Fibroblast of mammary gland (primary cell): ENCODE results near the gene ZDHHC13.

Source experiments
- DNase-seq: peaks from one replicate; pipeline ENCODE4 v3.0.0-alpha.2; 2010; ENCODE audit warnings: low read depth
- H3K4me3 ChIP-seq: 2 replicates; pipeline ENCODE4 v1.5.1; 2011; ENCODE audit warnings: low read depth, mild to moderate bottlenecking, low read length, moderate library complexity; ENCODE audit not compliant: control insufficient read depth
- TF ChIP-seq, protein P1 (sequence below): conservative IDR thresholded peaks from 2 replicates; pipeline ENCODE4 v1.5.1; 2011; ENCODE audit warnings: low read depth, low read length, inconsistent platforms; ENCODE audit not compliant: control insufficient read depth, insufficient read depth

ZDHHC13 gene

DNA sequence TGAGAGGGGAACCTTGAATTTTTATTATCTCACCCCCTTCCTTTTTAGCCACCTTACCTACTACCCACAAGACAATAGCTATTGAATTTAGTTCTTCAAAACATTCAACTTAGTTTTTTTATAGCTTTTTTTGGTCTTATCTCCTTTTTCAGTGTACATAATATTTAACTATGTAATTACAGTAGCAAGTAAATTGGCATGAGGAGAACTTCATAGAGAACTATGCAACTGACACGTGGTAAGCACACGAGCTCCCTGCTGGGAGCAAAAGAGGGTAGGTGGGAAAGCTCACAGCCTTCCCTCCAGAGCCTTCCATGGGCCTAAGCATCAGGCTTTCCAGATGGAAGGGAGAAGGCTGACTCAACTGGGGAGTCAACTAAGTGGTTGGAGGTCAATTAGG, 22.1 kb upstream of the ZDHHC13 start:
- TF ChIP-seq, protein P1, sequence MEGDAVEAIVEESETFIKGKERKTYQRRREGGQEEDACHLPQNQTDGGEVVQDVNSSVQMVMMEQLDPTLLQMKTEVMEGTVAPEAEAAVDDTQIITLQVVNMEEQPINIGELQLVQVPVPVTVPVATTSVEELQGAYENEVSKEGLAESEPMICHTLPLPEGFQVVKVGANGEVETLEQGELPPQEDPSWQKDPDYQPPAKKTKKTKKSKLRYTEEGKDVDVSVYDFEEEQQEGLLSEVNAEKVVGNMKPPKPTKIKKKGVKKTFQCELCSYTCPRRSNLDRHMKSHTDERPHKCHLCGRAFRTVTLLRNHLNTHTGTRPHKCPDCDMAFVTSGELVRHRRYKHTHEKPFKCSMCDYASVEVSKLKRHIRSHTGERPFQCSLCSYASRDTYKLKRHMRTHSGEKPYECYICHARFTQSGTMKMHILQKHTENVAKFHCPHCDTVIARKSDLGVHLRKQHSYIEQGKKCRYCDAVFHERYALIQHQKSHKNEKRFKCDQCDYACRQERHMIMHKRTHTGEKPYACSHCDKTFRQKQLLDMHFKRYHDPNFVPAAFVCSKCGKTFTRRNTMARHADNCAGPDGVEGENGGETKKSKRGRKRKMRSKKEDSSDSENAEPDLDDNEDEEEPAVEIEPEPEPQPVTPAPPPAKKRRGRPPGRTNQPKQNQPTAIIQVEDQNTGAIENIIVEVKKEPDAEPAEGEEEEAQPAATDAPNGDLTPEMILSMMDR: no peak
- DNase-seq: no peak

GRCh38 chr11:19099093-19099492, 17.9 kb upstream of the ZDHHC13 start:
- no peak for DNase-seq
- no peak overlapping the region for H3K4me3 ChIP-seq
- TF ChIP-seq, protein P1: no peak

More for the DNA sequence above, 22.1 kb upstream of the ZDHHC13 start:
- no peak overlapping the region for H3K4me3 ChIP-seq

DNA sequence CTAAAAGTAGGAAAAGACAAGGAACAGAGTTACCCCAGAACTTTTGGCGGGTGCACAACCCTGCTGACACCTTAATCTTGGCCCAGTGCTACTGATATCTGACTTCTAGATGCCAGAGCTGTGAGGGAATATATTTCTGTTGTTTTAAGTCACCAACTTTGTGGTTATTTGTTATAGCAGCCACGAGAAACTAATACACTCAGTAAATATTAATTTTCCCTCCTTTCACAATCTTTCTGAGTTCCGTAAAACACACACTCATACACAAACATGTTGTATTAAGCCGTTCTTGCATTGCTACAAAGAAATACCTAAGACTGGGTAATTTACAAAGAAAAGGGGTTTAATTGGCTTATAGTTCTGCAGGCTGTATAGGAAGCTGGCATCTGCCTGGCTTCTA, 16.1 kb upstream of the ZDHHC13 start:
- no peak overlapping the region for H3K4me3 ChIP-seq
- DNase-seq: no peak
- TF ChIP-seq, protein P1: no peak

DNA sequence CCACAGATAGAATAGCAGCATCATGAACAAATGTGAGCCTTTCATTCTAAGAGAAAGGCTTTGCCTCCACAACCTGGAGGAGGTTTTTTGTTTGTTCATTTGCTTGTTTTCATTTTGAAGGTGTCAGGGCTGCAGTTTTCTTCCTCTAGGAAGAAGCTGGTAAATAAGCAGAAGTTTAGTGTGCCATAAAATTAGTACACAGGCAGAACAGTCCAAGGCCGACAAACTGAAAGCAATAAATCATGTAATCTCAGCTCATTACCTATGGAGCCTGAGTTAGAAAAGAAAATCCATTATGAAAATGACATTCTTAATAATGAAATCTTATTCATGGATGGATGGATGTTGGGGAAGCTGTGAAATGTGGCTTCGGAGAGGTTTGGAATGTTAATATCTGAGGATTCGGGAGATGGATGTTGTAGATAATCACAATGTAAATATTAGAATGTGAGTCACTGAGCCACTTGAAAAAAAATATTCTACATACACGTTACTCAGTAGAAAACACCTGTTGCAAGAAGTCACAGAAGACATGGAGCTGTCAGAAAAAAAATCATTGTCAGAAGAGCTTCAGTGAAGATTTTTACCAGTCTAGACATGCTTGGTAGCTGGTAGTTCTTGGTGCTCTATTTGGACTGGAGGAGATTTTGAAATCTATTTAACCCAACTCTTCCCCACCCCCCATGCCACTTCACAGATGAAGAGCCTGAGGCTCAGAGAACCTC, 15.0 kb upstream of the ZDHHC13 start:
- DNase-seq: no peak
- no peak overlapping the region for H3K4me3 ChIP-seq
- TF ChIP-seq, protein P1: no peak

GRCh38 chr11:19102521-19102900, 14.5 kb upstream of the ZDHHC13 start:
- DNase-seq: no peak
- no peak overlapping the region for H3K4me3 ChIP-seq
- TF ChIP-seq, protein P1: no peak

DNA sequence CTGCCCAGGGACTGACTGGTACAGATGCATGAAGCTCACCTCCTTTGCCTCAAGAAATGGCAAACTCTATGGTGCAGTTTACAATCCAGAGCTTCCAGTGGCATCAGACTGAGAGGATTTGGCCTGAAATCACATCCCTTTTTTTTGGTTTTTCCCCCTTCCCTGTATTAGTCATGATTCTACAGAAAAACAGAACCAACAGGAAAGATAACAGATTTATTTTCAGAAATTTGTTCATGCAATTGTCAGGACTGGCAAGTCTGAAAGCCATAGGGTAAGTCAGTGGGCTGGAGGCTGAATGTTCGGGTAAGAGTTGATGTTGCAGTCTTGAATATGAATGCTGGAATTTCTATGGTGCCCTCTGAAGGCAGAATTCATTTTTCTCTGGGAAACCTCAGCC, 12.0 kb upstream of the ZDHHC13 start:
- no peak overlapping the region for H3K4me3 ChIP-seq
- TF ChIP-seq, protein P1: no peak
- no peak for DNase-seq
